Fibroblast of the aortic adventitia (primary cell): ENCODE measurements around the gene USH2A. TPM values are rescaled to one million over a fixed set of nuclear protein-coding genes. Genes with fewer than 3 reads are reported as not detected.
A peak's percentile ranks its signal among the peaks of the same experiment; 100 is the strongest.
"Not testable (repeated sequence)": the region's sequence is repeated elsewhere in the genome, so short reads cannot be mapped to it uniquely, and the experiment has no call there.

ENCODE experiments used
- DNase-seq: peaks from one replicate; pipeline ENCODE4 v3.0.0-alpha.2; 2010; ENCODE audit warnings: low read depth
- H3K4me3 ChIP-seq: 2 replicates; pipeline ENCODE4 v1.5.1; 2011; ENCODE audit warnings: low read depth, mild to moderate bottlenecking, control low read depth, low read length, moderate library complexity
- total RNA-seq: library from RNA; depleted of rRNA; stranded (reverse); fragments of >200 nt; gene quantifications from 2 replicates; pipeline ENCODE4 v1.2.3, GENCODE V29; 2012; ENCODE audit warnings: low replicate concordance
- TF ChIP-seq, protein P1 (sequence below): IDR thresholded peaks from 2 replicates; pipeline ENCODE4 v1.5.1; 2011; ENCODE audit warnings: mild to moderate bottlenecking, low read length, control low read depth, inconsistent platforms; ENCODE audit not compliant: insufficient read depth

USH2A gene
- total RNA-seq, 1 donor: under 0.01 TPM

DNA sequence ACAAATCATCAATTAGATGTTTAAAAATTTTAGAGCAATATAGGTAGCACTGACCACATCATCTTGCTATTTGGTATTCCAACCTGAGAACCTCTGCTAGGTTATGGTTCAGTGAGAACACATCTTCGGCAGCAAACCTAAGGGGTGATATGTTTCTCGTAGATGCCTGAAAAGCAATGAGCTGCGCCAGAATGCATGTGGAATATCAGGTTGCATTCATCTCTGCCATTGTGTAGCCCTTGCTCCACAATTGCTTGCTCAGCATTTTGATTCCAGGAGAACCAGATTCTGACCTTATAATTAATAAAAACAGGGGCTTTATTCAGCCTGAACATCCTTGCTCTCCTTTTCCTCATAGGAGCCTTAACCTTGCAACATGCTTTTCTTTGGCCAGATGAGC is 408.1 kb downstream of the USH2A start:
- DNase-seq: no peak
- TF ChIP-seq, protein P1, sequence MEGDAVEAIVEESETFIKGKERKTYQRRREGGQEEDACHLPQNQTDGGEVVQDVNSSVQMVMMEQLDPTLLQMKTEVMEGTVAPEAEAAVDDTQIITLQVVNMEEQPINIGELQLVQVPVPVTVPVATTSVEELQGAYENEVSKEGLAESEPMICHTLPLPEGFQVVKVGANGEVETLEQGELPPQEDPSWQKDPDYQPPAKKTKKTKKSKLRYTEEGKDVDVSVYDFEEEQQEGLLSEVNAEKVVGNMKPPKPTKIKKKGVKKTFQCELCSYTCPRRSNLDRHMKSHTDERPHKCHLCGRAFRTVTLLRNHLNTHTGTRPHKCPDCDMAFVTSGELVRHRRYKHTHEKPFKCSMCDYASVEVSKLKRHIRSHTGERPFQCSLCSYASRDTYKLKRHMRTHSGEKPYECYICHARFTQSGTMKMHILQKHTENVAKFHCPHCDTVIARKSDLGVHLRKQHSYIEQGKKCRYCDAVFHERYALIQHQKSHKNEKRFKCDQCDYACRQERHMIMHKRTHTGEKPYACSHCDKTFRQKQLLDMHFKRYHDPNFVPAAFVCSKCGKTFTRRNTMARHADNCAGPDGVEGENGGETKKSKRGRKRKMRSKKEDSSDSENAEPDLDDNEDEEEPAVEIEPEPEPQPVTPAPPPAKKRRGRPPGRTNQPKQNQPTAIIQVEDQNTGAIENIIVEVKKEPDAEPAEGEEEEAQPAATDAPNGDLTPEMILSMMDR: no peak
- no peak overlapping the region for H3K4me3 ChIP-seq

DNA sequence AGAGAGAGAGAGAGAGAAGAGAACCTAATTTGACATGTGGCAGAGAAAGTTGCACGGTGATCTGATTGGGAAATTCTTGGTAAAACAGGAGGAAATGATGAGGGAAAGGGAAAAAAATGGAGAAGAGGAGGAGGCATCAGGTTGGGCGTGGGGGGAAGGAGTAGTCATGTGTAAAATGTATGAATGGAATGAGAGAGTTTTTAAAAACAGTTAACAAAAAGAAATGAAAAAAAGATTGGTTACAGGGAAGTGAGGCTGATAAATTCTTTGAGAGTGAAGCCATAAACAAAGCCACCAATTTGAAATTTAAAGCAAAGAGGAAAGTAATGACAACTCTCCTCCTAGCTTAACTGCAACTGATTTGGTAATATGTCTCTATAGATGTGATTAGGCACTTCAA is 409.2 kb downstream of the USH2A start:
- no peak for DNase-seq
- TF ChIP-seq, protein P1: no peak
- H3K4me3 ChIP-seq: no peak overlapping the region

DNA sequence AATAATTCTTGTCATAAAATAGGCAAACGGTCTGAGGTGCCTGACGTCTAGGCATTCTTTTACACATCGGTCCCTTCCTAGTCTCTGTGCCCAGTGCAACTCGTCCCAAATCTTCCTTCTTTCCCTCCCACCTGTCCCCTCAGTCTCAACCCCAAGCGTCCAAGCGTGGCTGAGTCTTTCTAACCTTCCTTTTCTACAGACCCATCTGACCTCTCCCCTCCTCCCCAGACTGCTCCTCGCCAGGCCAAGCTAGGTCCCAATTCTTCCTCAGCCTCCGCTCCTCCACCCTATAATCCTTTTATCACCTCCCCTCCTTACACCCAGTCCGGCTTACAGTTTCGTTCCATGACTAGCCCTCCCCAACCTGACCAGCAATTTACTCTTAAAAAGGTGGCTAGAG is 413.8 kb downstream of the USH2A start:
- H3K4me3 ChIP-seq: not testable (repeated sequence)

DNA sequence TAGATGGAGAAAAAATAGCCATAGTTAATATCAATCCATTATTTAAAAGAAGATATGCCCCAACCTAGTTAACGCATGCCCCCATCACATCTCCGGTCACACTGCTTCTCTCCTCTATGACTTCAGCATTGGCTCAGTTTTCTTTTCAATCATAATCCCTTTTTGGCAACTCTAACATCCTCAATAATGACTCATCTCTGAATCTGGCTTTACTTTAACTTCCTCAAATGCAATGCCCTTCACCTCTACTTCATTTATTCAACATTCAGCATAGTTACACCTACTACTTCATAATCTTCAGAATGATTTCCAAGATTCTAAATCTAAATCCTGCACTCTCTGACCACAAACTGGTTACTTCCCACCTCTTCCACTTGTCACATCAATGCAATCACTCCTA is 417.3 kb downstream of the USH2A start:
- H3K4me3 ChIP-seq: no peak overlapping the region
- TF ChIP-seq, protein P1: no peak
- DNase-seq: peak; percentile 2

More for the DNA sequence above, 413.8 kb downstream of the USH2A start:
- DNase-seq: not testable (repeated sequence)

DNA sequence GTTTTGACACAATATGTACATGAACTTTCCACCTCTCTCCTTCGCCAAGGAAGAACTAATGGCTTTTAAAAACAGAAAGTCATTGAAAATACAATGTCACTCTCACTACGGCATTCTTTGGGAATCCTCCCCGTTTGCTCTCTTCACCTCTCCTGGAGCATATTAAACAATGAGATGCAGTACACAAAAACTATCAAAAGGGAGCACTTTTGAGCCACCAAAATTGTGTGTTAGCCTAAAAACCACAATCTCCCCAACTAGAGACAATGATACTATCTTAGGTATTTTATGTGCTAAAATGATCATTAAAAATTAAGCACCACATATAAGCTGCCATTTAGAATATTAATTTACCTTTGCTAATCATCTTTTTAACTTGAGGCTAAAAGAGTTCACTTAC is 430.6 kb downstream of the USH2A start:
- no peak overlapping the region for H3K4me3 ChIP-seq
- peak; percentile 28 for DNase-seq
- TF ChIP-seq, protein P1: peak; percentile 34

DNA sequence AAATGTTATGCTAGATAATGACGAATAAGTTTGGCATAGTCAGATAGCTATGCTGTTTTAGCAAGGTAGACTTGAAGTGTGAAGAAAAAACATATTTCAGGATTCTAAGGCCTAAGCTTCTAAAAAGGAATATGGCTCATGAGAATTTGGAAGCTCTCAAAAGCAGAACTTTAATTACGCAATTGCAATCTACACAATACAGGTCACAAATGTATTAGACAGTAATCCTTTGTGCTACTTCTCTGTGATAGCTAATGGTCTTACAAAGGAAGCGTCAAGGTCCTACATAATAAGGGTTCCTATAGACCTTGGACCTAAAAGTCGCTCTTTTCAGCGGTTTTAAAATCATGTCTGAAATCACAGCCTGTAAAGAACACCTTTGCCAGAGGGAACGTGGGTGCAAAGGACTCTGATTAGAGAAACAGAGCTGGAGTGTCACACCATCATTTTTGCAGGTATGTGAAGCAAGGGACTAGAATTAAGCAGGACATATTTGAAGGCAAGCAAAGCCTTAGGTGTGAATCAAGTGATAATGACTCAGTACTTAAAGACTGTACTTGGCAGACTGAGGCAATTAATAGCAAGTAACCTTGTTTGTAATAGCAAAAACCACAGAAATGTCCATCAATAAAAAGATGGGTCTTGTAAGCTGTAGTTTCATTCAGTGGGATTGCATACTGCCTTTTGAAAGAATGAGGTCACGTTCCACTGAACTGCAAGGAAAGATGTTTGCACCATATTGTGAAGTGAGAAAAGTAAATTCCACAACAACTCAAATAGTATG is 436.0 kb downstream of the USH2A start:
- H3K4me3 ChIP-seq: no peak overlapping the region
- DNase-seq: no peak
- TF ChIP-seq, protein P1: no peak

DNA sequence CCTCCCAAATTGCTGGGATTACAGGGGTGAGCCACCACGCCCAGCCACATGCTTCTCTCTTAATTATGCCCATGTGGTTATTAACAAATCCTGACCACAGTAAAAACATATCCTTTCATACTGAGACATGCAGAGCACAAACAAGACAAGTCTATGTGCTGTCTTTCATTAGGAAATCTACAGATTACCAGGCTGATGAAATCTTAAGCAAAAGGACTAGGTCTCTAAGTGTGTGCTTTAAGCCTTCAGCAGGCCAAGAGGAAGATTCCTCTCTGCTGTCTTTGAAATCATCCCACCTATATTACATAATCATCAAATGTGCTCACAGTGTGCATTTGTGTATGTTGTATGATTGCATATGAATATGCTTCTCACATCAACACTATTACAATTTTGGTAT is 436.8 kb downstream of the USH2A start:
- peak; percentile 7 for DNase-seq
- no peak overlapping the region for H3K4me3 ChIP-seq

More for the DNA sequence above, 436.8 kb downstream of the USH2A start:
- TF ChIP-seq, protein P1: no peak
